ENCODE data around the gene DLAT. TPM values are rescaled to one million over a fixed set of nuclear protein-coding genes. Genes with fewer than 3 reads are reported as not detected.

Gene DLAT
- polyA plus RNA-seq, 3 donors = 5.8 to 14.6 (median 11.5) TPM

DNA sequence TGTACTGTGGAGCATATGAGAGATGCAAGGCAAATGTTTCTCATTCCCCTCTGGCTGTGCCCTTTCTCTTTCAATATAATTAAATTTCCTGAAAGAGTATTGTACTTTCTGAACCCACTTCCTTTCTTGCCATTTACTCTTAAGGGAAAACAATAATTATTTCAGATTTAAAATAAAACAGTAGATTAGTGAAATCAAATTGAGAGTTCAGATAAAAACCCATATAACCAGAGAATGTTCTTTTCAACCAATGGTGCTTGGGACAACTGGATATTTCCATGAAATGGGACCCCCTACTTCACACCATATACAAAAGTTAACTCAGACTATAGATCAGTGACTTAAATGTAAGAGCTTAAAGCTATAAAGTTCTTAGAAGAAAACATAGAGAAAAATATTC is 26.1 kb upstream of the DLAT start:
- no peaks in the 10 kb centered on the region for H3K36me3 Mint-ChIP-seq
- no peak overlapping the region for H3K27ac Mint-ChIP-seq
- intact Hi-C loops (cut with micrococcal nuclease) = no loop called here
- H3K27ac ChIP-seq (ENCODE audit: low read depth in 1 of 2, low read length in 2 of 2) = no peak overlapping the region
- no peak for DNase-seq
- H3K4me3 ChIP-seq (replicated peaks in 1 of 3; ENCODE audit: low read depth in 2 of 3, low read length in 3 of 3) = no peak overlapping the region
- no peaks in the 10 kb centered on the region for H3K9me3 Mint-ChIP-seq
- H3K27me3 ChIP-seq (ENCODE audit: control insufficient read depth in 2 of 2, insufficient read depth in 2 of 2, low read length in 2 of 2) = no peaks in the 10 kb centered on the region
- no peaks in the 10 kb centered on the region for H3K79me2 ChIP-seq (ENCODE audit: insufficient read depth, low read length)
- no peak overlapping the region for H3K4me3 Mint-ChIP-seq
- no peak overlapping the region for H3K4me2 ChIP-seq (replicated peaks; ENCODE audit: extremely low read depth, low read length, poor library complexity, severe bottlenecking)
- H3K36me3 ChIP-seq (replicated peaks in 1 of 2; ENCODE audit: control insufficient read depth in 1 of 2, insufficient read depth in 2 of 2, low read length in 2 of 2) = no peaks in the 10 kb centered on the region
- H3K9me3 ChIP-seq (replicated peaks in 1 of 2; ENCODE audit: control insufficient read depth in 1 of 2, insufficient read depth in 1 of 2, low read length in 2 of 2) = no peaks in the 10 kb centered on the region
- H3K4me1 Mint-ChIP-seq = no peaks in the 10 kb centered on the region
- H3K9ac ChIP-seq (ENCODE audit: insufficient read depth, low read length, poor library complexity, severe bottlenecking) = no peak overlapping the region
- H2AFZ ChIP-seq (ENCODE audit: insufficient read depth, low read depth, low read length, poor library complexity, severe bottlenecking) = no peak overlapping the region
- TF ChIP-seq, protein P1, sequence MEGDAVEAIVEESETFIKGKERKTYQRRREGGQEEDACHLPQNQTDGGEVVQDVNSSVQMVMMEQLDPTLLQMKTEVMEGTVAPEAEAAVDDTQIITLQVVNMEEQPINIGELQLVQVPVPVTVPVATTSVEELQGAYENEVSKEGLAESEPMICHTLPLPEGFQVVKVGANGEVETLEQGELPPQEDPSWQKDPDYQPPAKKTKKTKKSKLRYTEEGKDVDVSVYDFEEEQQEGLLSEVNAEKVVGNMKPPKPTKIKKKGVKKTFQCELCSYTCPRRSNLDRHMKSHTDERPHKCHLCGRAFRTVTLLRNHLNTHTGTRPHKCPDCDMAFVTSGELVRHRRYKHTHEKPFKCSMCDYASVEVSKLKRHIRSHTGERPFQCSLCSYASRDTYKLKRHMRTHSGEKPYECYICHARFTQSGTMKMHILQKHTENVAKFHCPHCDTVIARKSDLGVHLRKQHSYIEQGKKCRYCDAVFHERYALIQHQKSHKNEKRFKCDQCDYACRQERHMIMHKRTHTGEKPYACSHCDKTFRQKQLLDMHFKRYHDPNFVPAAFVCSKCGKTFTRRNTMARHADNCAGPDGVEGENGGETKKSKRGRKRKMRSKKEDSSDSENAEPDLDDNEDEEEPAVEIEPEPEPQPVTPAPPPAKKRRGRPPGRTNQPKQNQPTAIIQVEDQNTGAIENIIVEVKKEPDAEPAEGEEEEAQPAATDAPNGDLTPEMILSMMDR (IDR thresholded peaks at IDR 0.05) = no peak
- no peaks in the 10 kb centered on the region for H4K20me1 ChIP-seq (ENCODE audit: insufficient read depth, low read length)
- no peaks in the 10 kb centered on the region for H3K27me3 Mint-ChIP-seq (ENCODE audit: low read depth in 3 of 3)
- no peaks in the 10 kb centered on the region for H3K4me1 ChIP-seq (ENCODE audit: control insufficient read depth in 1 of 2, insufficient read depth in 2 of 2, low read length in 2 of 2)

DNA sequence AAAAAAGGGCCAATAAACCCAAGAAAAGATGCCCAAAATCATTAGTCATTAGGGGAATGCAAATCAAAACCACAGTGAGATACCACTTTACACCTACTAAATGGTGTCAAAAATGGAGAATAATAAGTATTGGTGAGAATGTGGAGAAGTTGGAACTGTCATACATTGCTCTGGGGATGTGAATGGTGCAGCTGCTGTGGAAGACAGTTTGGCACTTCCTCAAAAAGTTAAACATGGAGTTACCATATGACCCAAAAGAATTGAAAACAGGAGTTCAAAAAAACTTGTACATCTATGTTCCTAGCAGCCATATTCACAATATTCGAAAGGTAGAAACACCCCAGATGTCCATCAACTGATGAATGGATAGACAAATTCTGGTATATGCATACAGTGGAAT is 24.5 kb upstream of the DLAT start:
- Histone ChIP-seq H2AFZ (ENCODE audit: insufficient read depth, low read depth, low read length, poor library complexity, severe bottlenecking) (no peak overlapping the region), H4K20me1 (ENCODE audit: insufficient read depth, low read length) (no peaks in the 10 kb centered on the region), H3K4me3 (replicated peaks in 1 of 3; ENCODE audit: low read depth in 2 of 3, low read length in 3 of 3) (no peak overlapping the region), H3K27ac (ENCODE audit: low read depth in 1 of 2, low read length in 2 of 2) (no peak overlapping the region), H3K79me2 (ENCODE audit: insufficient read depth, low read length) (no peaks in the 10 kb centered on the region), H3K27me3 (ENCODE audit: control insufficient read depth in 2 of 2, insufficient read depth in 2 of 2, low read length in 2 of 2) (no peaks in the 10 kb centered on the region), H3K4me1 (ENCODE audit: control insufficient read depth in 1 of 2, insufficient read depth in 2 of 2, low read length in 2 of 2) (no peaks in the 10 kb centered on the region), H3K4me2 (replicated peaks; ENCODE audit: extremely low read depth, low read length, poor library complexity, severe bottlenecking) (no peak overlapping the region), H3K36me3 (replicated peaks in 1 of 2; ENCODE audit: control insufficient read depth in 1 of 2, insufficient read depth in 2 of 2, low read length in 2 of 2) (no peaks in the 10 kb centered on the region), H3K9ac (ENCODE audit: insufficient read depth, low read length, poor library complexity, severe bottlenecking) (no peak overlapping the region), H3K9me3 (replicated peaks in 1 of 2; ENCODE audit: control insufficient read depth in 1 of 2, insufficient read depth in 1 of 2, low read length in 2 of 2) (no peaks in the 10 kb centered on the region)
- Mint-ChIP-seq H3K4me3 (no peak overlapping the region), H3K36me3 (no peaks in the 10 kb centered on the region), H3K4me1 (no peaks in the 10 kb centered on the region), H3K27me3 (ENCODE audit: low read depth in 3 of 3) (no peaks in the 10 kb centered on the region), H3K27ac (no peak overlapping the region), H3K9me3 (no peaks in the 10 kb centered on the region)
- TF ChIP-seq, protein P1 (IDR thresholded peaks at IDR 0.05) = no peak
- intact Hi-C loops (cut with micrococcal nuclease) = no loop called here
- no CpG with 5 or more reads among the region's 1 CpG for WGBS (ENCODE audit: insufficient coverage)
- no peak for DNase-seq
